ENCODE data around the gene NDE1. TPM values are rescaled to one million over a fixed set of nuclear protein-coding genes. Genes with fewer than 3 reads are reported as not detected.
"Not testable (repeated sequence)": the region's sequence is repeated elsewhere in the genome, so short reads cannot be mapped to it uniquely, and the experiment has no call there.

NDE1 gene
- total RNA-seq, 2 donors from 2014 or later, result 38.5 to 50.3 TPM

DNA sequence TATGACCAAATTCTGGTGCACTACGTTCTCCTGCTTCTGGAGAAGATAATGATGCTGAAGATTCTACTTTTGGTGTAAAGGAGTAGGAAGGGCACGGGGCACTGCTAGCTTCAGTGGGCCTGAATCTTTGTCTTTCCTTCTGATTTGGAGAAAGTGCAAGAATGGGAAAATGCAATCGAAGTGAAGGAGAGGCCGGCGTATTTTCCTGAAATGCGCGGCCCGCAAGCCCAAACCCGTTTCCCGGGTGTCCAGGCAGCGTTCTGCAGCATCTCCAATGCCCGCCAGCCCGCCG is 372 bp upstream of the NDE1 start:
- H3K36me3 ChIP-seq, result no peaks in the 10 kb centered on the region
- H3K9me3 ChIP-seq, result no peaks in the 10 kb centered on the region
- peak overlapping the region; percentile 100 for H3K4me3 ChIP-seq
- no peaks in the 10 kb centered on the region for H3K27me3 ChIP-seq
- TF ChIP-seq, protein P1, sequence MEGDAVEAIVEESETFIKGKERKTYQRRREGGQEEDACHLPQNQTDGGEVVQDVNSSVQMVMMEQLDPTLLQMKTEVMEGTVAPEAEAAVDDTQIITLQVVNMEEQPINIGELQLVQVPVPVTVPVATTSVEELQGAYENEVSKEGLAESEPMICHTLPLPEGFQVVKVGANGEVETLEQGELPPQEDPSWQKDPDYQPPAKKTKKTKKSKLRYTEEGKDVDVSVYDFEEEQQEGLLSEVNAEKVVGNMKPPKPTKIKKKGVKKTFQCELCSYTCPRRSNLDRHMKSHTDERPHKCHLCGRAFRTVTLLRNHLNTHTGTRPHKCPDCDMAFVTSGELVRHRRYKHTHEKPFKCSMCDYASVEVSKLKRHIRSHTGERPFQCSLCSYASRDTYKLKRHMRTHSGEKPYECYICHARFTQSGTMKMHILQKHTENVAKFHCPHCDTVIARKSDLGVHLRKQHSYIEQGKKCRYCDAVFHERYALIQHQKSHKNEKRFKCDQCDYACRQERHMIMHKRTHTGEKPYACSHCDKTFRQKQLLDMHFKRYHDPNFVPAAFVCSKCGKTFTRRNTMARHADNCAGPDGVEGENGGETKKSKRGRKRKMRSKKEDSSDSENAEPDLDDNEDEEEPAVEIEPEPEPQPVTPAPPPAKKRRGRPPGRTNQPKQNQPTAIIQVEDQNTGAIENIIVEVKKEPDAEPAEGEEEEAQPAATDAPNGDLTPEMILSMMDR (IDR thresholded peaks at IDR 0.05), result no peak
- peaks cover 4% of the 10 kb centered on the region for H3K4me1 ChIP-seq
- H3K9ac ChIP-seq (ENCODE audit: low read depth in 2 of 2, low read length in 2 of 2), result peak overlapping the region; percentile 32 to 82
- intact Hi-C loops (cut with DNase I), result no loop called here
- H3K27ac ChIP-seq, result peak overlapping the region; percentile 86
- no peak for DNase-seq

- DNase-seq, result peak; percentile 44
- Histone ChIP-seq H3K36me3 (no peaks in the 10 kb centered on the region), H3K9me3 (no peaks in the 10 kb centered on the region), H3K4me1 (peaks cover 4% of the 10 kb centered on the region), H3K27me3 (no peaks in the 10 kb centered on the region), H3K4me3 (peak overlapping the region; percentile 100), H3K27ac (peak overlapping the region; percentile 86), H3K9ac (ENCODE audit: low read depth in 2 of 2, low read length in 2 of 2) (peak overlapping the region; percentile 87 to 94)
- intact Hi-C loops (cut with DNase I), result no loop called here
- TF ChIP-seq, protein P1 (IDR thresholded peaks at IDR 0.05), result no peak
Measured at GRCh38 chr16:15650698-15651171, 690 bp downstream of the NDE1 start.

GRCh38 chr16:15652293-15653001 is 2.4 kb downstream of the NDE1 start:
- no peak for DNase-seq
- H3K9ac ChIP-seq (ENCODE audit: low read depth in 2 of 2, low read length in 2 of 2), result no peak overlapping the region
- no peaks in the 10 kb centered on the region for H3K36me3 ChIP-seq
- TF ChIP-seq, protein P1 (IDR thresholded peaks at IDR 0.05), result no peak
- H3K4me1 ChIP-seq, result peaks cover 4% of the 10 kb centered on the region
- no peaks in the 10 kb centered on the region for H3K27me3 ChIP-seq
- H3K27ac ChIP-seq, result no peak overlapping the region
- intact Hi-C loops (cut with DNase I), result no loop called here
- no peaks in the 10 kb centered on the region for H3K9me3 ChIP-seq
- H3K4me3 ChIP-seq, result no peak overlapping the region

GRCh38 chr16:15653227-15653626 is 3.2 kb downstream of the NDE1 start:
- no peak overlapping the region for H3K9ac ChIP-seq (ENCODE audit: low read depth in 2 of 2, low read length in 2 of 2)
- H3K4me1 ChIP-seq, result peaks cover 4% of the 10 kb centered on the region
- H3K27ac ChIP-seq, result no peak overlapping the region
- H3K27me3 ChIP-seq, result no peaks in the 10 kb centered on the region
- no peak overlapping the region for H3K4me3 ChIP-seq
- intact Hi-C loops (cut with DNase I), result no loop called here
- H3K36me3 ChIP-seq, result no peaks in the 10 kb centered on the region
- TF ChIP-seq, protein P1 (IDR thresholded peaks at IDR 0.05), result no peak
- no peaks in the 10 kb centered on the region for H3K9me3 ChIP-seq
- no peak for DNase-seq

- Histone ChIP-seq H3K36me3 (no peaks in the 10 kb centered on the region), H3K4me3 (no peak overlapping the region), H3K27me3 (no peaks in the 10 kb centered on the region), H3K9me3 (no peaks in the 10 kb centered on the region), H3K27ac (no peak overlapping the region), H3K4me1 (peaks cover 2% of the 10 kb centered on the region), H3K9ac (ENCODE audit: low read depth in 2 of 2, low read length in 2 of 2) (no peak overlapping the region)
- TF ChIP-seq, protein P1 (IDR thresholded peaks at IDR 0.05), result no peak
- DNase-seq, result no peak
- intact Hi-C loops (cut with DNase I), result no loop called here
Measured at GRCh38 chr16:15654591-15654990, 4.5 kb downstream of the NDE1 start.

- intact Hi-C loops (cut with DNase I); H3K36me3 ChIP-seq; H3K4me3 ChIP-seq; H3K9ac ChIP-seq (ENCODE audit: low read depth in 2 of 2, low read length in 2 of 2); H3K27ac ChIP-seq; H3K9me3 ChIP-seq; H3K4me1 ChIP-seq; H3K27me3 ChIP-seq; DNase-seq: not testable (repeated sequence)
Measured at GRCh38 chr16:15655561-15655960, 5.5 kb downstream of the NDE1 start.
